Panc1 (cell line): ENCODE results near the gene SF3B1.

Source experiments
- POLR2AphosphoS5 ChIP-seq: IDR thresholded peaks from 2 replicates; pipeline ENCODE4 v1.6.1; 2012; ENCODE audit warnings: mild to moderate bottlenecking, low read depth, low read length, moderate library complexity
- SIN3A ChIP-seq: IDR thresholded peaks from 2 replicates; pipeline ENCODE4 v1.6.1; 2012; ENCODE audit warnings: low read depth, mild to moderate bottlenecking, low read length, moderate library complexity, borderline replicate concordance; ENCODE audit not compliant: insufficient read depth
- TF ChIP-seq, protein P1 (sequence below): fragments of 450-650 bp; IDR thresholded peaks from 2 replicates; pipeline ENCODE4 v1.5.1; 2017; ENCODE audit warnings: mild to moderate bottlenecking

- TF ChIP-seq, protein P1, sequence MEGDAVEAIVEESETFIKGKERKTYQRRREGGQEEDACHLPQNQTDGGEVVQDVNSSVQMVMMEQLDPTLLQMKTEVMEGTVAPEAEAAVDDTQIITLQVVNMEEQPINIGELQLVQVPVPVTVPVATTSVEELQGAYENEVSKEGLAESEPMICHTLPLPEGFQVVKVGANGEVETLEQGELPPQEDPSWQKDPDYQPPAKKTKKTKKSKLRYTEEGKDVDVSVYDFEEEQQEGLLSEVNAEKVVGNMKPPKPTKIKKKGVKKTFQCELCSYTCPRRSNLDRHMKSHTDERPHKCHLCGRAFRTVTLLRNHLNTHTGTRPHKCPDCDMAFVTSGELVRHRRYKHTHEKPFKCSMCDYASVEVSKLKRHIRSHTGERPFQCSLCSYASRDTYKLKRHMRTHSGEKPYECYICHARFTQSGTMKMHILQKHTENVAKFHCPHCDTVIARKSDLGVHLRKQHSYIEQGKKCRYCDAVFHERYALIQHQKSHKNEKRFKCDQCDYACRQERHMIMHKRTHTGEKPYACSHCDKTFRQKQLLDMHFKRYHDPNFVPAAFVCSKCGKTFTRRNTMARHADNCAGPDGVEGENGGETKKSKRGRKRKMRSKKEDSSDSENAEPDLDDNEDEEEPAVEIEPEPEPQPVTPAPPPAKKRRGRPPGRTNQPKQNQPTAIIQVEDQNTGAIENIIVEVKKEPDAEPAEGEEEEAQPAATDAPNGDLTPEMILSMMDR, result no peak
- TF ChIP-seq POLR2AphosphoS5, result no peak
- TF ChIP-seq SIN3A, result no peak
These were observed 74.1 kb downstream of the SF3B1 start for GRCh38 chr2:197360744-197361156.
